Astrocyte of the spinal cord (primary cell): ENCODE results near the gene COL4A4.

Source experiments
- DNase-seq: peaks from one replicate; pipeline ENCODE4 v3.0.0; 2011; ENCODE audit warnings: low read depth, low spot score
- H3K4me3 ChIP-seq: 2 replicates; pipeline ENCODE4 v1.5.1; 2011; ENCODE audit warnings: low read depth, mild to moderate bottlenecking, low read length, moderate library complexity
- in situ Hi-C: cut with HindIII; loops from 2 replicates; pipeline ENCODE4 v1.10.0; 2017; ENCODE audit warnings: low sequenced_read_pairs
- TF ChIP-seq, protein P1 (sequence below): IDR thresholded peaks from 2 replicates; pipeline ENCODE4 v1.5.1; 2012; ENCODE audit warnings: low read depth, mild to moderate bottlenecking, low read length, inconsistent platforms

Gene COL4A4

DNA sequence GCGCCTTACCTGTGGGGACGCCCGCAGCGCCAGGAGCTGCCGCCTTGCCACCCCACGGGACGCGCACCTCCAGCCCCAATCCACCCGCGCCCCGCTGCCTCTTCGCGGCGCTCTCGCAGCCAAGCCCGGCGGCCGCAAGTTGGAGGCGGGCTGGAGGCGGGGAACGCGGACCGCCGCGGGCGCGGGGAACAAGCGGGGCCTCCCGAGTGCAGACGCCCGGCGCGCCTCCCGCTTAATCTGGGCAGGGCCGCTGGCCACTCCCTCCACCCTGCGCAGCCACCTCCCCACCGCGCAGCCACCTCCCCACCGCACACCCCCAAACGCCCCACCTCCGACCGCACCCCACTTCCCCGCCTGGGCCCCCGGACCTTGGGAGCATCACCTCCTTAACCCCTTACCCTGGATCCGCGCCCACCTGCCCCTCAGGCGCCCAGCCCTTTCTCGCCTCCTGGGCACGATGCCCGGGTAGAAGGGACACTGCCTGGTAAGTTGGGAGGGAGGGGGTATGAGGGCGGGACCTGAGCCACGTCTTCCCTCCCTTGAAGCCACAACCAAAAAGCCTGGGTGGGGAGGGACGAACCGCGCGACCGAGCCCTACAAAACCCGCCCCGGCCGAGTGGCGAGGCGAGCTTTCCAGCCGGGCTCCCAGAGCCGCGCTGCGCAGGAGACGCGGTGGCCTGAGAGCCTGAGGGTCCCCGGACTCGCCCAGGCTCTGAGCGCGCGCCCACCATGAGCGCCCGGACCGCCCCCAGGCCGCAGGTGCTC, at the start of gene COL4A4, which contains the start of gene COL4A3:
TSS of gene COL4A4 (minus strand) at position 208 of the 765 bp plus-strand sequence. CDS start 16,722 bp downstream, outside the sequence.
TSS of gene COL4A3 (plus strand) at position 627 of the 765 bp plus-strand sequence. CDS start at position 730, 103 bp downstream.
- in situ Hi-C loops: no loop called here
- TF ChIP-seq, protein P1, sequence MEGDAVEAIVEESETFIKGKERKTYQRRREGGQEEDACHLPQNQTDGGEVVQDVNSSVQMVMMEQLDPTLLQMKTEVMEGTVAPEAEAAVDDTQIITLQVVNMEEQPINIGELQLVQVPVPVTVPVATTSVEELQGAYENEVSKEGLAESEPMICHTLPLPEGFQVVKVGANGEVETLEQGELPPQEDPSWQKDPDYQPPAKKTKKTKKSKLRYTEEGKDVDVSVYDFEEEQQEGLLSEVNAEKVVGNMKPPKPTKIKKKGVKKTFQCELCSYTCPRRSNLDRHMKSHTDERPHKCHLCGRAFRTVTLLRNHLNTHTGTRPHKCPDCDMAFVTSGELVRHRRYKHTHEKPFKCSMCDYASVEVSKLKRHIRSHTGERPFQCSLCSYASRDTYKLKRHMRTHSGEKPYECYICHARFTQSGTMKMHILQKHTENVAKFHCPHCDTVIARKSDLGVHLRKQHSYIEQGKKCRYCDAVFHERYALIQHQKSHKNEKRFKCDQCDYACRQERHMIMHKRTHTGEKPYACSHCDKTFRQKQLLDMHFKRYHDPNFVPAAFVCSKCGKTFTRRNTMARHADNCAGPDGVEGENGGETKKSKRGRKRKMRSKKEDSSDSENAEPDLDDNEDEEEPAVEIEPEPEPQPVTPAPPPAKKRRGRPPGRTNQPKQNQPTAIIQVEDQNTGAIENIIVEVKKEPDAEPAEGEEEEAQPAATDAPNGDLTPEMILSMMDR: no peak
- no peak for DNase-seq
- peak within 1 kb of the TSS; percentile 39 for H3K4me3 ChIP-seq

DNA sequence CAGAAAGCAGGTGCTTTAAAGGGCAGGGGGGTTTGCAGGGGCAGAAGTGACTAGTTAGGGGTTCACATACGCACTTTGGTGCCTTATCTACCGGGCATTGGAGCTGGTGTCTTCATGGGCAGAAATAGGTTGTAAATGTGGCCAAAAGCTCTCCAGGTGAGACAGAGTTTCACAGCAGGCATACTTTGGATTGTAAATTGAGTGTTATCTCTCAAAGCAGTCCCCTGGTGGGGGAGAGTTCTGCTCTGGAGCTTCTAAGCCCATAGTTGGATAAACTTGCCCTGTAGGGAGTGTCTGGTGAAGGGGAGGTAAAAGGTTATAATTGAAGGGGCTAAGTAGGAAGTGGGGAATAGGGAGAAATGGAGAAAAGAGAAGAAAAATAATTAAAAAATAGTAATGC, 43.6 kb upstream of the COL4A4 start:
- no peak overlapping the region for H3K4me3 ChIP-seq
- no peak for DNase-seq
- in situ Hi-C loops: no loop called here
- TF ChIP-seq, protein P1: no peak

DNA sequence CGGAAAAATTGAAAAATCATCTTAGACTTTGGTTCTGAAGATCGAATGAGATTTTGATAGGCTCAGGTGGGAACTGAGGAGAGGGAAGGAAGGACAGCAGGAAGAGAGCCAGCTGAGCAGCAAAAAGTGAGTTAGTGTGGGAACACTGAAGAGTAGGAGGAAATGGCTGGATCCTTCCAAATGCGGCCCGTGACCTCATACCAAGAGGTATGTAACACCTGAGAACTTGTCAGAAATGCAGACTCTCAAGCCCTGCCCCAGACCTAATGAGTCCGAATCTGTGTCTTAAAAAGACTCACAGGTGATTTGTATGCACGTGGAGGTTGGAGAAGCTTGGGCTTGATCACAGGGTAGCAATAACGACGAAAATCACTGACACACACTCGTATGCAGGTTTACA, 42.4 kb upstream of the COL4A4 start:
- no peak for DNase-seq
- TF ChIP-seq, protein P1: no peak
- no peak overlapping the region for H3K4me3 ChIP-seq
- in situ Hi-C loops: no loop called here

DNA sequence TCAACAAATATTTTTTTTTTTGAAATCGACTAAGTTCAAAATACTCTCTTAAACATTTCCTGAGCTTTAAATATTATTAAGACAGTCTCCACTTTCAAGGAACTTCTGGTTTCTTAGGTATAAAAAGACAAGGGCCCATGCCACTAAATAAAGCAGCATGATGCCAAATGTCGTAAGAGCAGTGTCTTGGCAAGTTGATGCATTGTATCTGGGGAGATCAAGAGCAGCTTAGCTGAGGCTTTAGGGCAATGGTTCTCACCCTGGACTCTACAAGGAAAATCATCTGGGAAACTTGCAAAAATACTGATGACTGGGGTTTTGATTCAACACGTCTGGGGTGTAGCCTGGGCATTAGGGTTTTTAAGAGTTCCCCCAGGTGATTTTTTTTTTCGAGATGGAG, 41.7 kb upstream of the COL4A4 start:
- in situ Hi-C loops: no loop called here
- no peak for DNase-seq
- no peak overlapping the region for H3K4me3 ChIP-seq
- TF ChIP-seq, protein P1: no peak

DNA sequence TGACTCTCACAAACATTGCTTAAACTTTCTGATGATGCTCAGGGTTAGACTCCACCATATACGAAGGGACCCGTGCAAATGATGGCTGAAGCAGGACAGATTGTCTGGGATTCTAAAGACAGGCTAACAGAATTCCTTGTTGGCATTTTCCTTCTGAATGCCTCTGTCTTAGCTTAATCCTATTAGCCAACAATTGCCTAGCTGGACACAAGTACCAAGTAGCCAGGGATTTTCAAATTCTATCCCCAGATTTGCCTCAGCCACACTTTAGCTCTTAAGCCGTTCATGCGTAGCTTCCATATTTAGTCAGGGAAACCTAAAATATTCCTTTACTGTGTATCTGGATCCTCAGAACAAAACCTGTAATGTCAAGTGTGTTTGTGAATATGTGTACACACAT, 40.4 kb upstream of the COL4A4 start:
- no peak overlapping the region for H3K4me3 ChIP-seq
- in situ Hi-C loops: no loop called here
- DNase-seq: no peak
- TF ChIP-seq, protein P1: no peak

DNA sequence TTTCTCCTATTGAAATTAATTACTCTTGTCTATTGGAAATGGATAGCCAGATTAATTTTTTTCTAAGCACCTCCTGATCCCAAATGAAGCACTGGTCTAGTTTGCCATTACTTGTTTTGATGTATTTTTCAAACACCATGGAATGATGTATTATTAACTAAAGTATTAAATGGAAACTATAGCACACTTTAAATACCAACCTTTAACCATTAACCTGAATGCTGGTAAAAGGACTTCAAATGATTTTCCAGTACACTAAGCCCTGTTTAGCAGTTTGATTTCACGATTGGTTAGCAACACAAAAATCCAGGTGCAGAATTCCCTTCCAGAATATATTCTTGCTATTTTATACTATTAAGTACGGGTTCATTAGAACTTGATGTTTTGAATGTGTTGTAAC, 37.8 kb upstream of the COL4A4 start:
- in situ Hi-C loops: no loop called here
- H3K4me3 ChIP-seq: no peak overlapping the region
- DNase-seq: no peak
- TF ChIP-seq, protein P1: no peak
